ENCODE results near the gene C8G. TPM values are rescaled to one million over a fixed set of nuclear protein-coding genes. Genes with fewer than 3 reads are reported as not detected.

C8G gene
- total RNA-seq, 4 donors from 2014 or later: 1.7 to 5.2 TPM; not detected in 2

GRCh38 chr9:136980669-136981478, 35.8 kb downstream of the C8G start:
- intact Hi-C loops (cut with DNase I; ENCODE audit: low total_unique reads): no loop called here
- H3K4me1 ChIP-seq: peaks cover 0 to 12% of the 10 kb centered on the region in 2 donors
- peak overlapping the region in 3 of 4 donors; percentile 18 to 64 (median 64) for H3K27ac ChIP-seq

GRCh38 chr9:136981588-136982231, 36.7 kb downstream of the C8G start:
- H3K27ac ChIP-seq: peak overlapping the region in 3 of 4 donors; percentile 18 to 64 (median 64)
- H3K36me3 ChIP-seq: no peaks in the 10 kb centered on the region
- ATAC-seq: peak in 1 of 2 donors; percentile 21
- intact Hi-C loops (cut with DNase I; ENCODE audit: low total_unique reads): no loop called here
- H3K4me1 ChIP-seq: peaks cover 0 to 12% of the 10 kb centered on the region in 2 donors
- no peaks in the 10 kb centered on the region for H3K9me3 ChIP-seq
- in situ Hi-C loops (cut with MboI; ENCODE audit: low sequenced_read_pairs in 4 of 4): no loop called here
- no peak for DNase-seq
- H3K27me3 ChIP-seq: peaks cover 19 to 41% (median 35%) of the 10 kb centered on the region in 3 donors
- TF ChIP-seq POLR2A (IDR thresholded peaks at IDR 0.05) (no peak), CTCF (IDR thresholded peaks at IDR 0.05 in 4 of 5, conservative IDR thresholded peaks at IDR 0.05 in 1 of 5) (no peak)
- H3K4me3 ChIP-seq: no peak overlapping the region

More at GRCh38 chr9:136980669-136981478, 35.8 kb downstream of the C8G start:
- no peak for TF ChIP-seq CTCF (IDR thresholded peaks at IDR 0.05 in 4 of 5, conservative IDR thresholded peaks at IDR 0.05 in 1 of 5)
- no peak for TF ChIP-seq POLR2A (IDR thresholded peaks at IDR 0.05)
- H3K36me3 ChIP-seq: no peaks in the 10 kb centered on the region
- no peak overlapping the region for H3K4me3 ChIP-seq
- DNase-seq (no peak), ATAC-seq (no peak)
- in situ Hi-C loops (cut with MboI; ENCODE audit: low sequenced_read_pairs in 4 of 4): no loop called here
- H3K9me3 ChIP-seq: no peaks in the 10 kb centered on the region
- peaks cover 13 to 33% (median 32%) of the 10 kb centered on the region in 3 donors for H3K27me3 ChIP-seq

- no peak for TF ChIP-seq POLR2A (IDR thresholded peaks at IDR 0.05)
- Histone ChIP-seq H3K4me1 (peaks cover 0 to 12% of the 10 kb centered on the region in 2 donors), H3K4me3 (no peak within 1 kb of the TSS), H3K27me3 (peaks cover 19 to 37% (median 31%) of the 10 kb centered on the region in 3 donors), H3K27ac (peak within 1 kb of the TSS in 2 of 4 donors; percentile 52 to 64), H3K36me3 (no peaks in the 10 kb centered on the region), H3K9me3 (no peaks in the 10 kb centered on the region)
- intact Hi-C loops (cut with DNase I; ENCODE audit: low total_unique reads): no loop called here
- in situ Hi-C loops (cut with MboI; ENCODE audit: low sequenced_read_pairs in 4 of 4): no loop called here
- DNase-seq: no peak
- no peak for ATAC-seq
Measured at GRCh38 chr9:136982232-136983051, 37.4 kb downstream of the C8G start, which contains the start of gene LCNL1. LCNL1 (plus strand) TSS chr9:136982993; CDS start chr9:136983587, 594 bp downstream.

- no peak for DNase-seq
- no peak for TF ChIP-seq CTCF (IDR thresholded peaks at IDR 0.05 in 4 of 5, conservative IDR thresholded peaks at IDR 0.05 in 1 of 5)
- TF ChIP-seq POLR2A (IDR thresholded peaks at IDR 0.05): no peak
- in situ Hi-C loops (cut with MboI; ENCODE audit: low sequenced_read_pairs in 4 of 4): no loop called here
Measured at GRCh38 chr9:136983167-136983566, 38.1 kb downstream of the C8G start.

More at GRCh38 chr9:136983167-136983566, 38.1 kb downstream of the C8G start:
- Histone ChIP-seq H3K4me3 (no peak overlapping the region), H3K9me3 (no peaks in the 10 kb centered on the region), H3K27ac (no peak overlapping the region), H3K36me3 (no peaks in the 10 kb centered on the region), H3K4me1 (peaks cover 0 to 5% of the 10 kb centered on the region in 2 donors), H3K27me3 (peaks cover 19 to 30% (median 26%) of the 10 kb centered on the region in 3 donors)
- no peak for ATAC-seq
- intact Hi-C loops (cut with DNase I; ENCODE audit: low total_unique reads): no loop called here
